Measurements from ENCODE around the gene ZBP1.

ZBP1 gene, protein sequence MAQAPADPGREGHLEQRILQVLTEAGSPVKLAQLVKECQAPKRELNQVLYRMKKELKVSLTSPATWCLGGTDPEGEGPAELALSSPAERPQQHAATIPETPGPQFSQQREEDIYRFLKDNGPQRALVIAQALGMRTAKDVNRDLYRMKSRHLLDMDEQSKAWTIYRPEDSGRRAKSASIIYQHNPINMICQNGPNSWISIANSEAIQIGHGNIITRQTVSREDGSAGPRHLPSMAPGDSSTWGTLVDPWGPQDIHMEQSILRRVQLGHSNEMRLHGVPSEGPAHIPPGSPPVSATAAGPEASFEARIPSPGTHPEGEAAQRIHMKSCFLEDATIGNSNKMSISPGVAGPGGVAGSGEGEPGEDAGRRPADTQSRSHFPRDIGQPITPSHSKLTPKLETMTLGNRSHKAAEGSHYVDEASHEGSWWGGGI

DNA sequence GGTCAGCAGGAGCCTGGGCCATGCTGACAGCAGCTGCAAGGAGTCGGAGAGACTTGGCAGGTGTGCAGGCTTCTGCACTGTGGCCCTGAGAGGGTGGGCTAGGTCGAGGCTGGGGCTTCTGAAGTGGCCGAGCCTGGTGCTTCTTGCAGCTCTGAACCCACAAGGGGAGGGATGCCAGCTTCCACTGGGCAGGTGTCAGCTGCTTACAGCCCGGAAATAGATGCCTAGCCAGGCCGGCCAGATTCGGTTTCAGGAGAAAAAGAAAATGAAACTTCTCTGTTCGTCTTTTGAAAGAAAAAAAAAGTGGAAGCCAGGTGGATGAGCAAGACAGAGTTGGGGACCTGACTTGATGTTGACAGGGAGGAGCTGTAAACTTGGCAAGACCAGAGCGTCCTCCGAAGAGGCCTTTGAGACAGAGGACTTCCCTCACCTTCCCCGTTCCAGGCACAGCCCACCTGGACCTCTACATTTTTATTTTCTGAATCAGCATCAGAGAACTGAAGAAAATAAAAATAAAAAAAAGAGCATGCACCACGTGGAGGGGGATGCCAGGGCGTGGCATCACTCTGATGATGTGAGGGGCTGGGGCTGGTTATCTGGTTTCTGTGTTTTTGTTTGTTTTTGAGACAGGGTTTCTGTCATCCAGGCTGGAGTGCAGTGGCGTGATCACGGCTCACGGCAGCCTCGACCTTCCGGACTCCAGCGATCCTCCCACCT, at the start of gene ZBP1:
Gene ZBP1 (minus strand): TSS at position 153 of the 717 bp plus-strand sequence. CDS start 131 bp downstream, at position 22.
- in situ Hi-C loops (cut with MboI; ENCODE audit: low sequenced_read_pairs): no loop called here
- Histone ChIP-seq H3K36me3 (replicated peaks) (no peaks in the 10 kb centered on the region), H3K9me3 (no peaks in the 10 kb centered on the region), H3K27me3 (ENCODE audit: low read depth) (peaks cover 35% of the 10 kb centered on the region), H3K4me3 (no peak within 1 kb of the TSS), H3K4me1 (no peaks in the 10 kb centered on the region)
- DNase-seq (ENCODE audit: low spot score in 2 of 2): no peak

DNA sequence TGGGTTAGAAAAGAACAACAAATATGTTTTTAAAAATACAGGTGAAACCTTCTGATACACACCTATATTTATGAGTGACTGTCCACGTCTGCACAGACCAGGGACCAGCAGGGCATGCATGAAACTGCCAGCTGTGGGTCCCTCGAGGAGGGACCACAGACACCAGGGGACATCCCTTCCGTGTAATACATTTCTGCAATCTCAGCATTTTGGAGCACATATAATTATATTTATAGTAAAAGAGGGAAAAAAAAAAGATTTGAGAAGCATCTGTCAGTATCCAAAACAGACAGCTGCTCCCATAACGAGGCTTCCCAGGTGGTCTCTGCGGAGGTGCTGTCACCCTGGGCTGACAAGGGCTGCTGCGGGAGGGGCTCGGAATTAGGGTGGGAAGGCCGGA, 49.4 kb upstream of the ZBP1 start:
- no peaks in the 10 kb centered on the region for H3K9me3 ChIP-seq
- DNase-seq (ENCODE audit: low spot score in 2 of 2): no peak
- H3K4me3 ChIP-seq: no peak overlapping the region
- in situ Hi-C loops (cut with MboI; ENCODE audit: low sequenced_read_pairs): no loop called here
- no peaks in the 10 kb centered on the region for H3K36me3 ChIP-seq (replicated peaks)
- no peaks in the 10 kb centered on the region for H3K4me1 ChIP-seq
- H3K27me3 ChIP-seq (ENCODE audit: low read depth): no peaks in the 10 kb centered on the region

DNA sequence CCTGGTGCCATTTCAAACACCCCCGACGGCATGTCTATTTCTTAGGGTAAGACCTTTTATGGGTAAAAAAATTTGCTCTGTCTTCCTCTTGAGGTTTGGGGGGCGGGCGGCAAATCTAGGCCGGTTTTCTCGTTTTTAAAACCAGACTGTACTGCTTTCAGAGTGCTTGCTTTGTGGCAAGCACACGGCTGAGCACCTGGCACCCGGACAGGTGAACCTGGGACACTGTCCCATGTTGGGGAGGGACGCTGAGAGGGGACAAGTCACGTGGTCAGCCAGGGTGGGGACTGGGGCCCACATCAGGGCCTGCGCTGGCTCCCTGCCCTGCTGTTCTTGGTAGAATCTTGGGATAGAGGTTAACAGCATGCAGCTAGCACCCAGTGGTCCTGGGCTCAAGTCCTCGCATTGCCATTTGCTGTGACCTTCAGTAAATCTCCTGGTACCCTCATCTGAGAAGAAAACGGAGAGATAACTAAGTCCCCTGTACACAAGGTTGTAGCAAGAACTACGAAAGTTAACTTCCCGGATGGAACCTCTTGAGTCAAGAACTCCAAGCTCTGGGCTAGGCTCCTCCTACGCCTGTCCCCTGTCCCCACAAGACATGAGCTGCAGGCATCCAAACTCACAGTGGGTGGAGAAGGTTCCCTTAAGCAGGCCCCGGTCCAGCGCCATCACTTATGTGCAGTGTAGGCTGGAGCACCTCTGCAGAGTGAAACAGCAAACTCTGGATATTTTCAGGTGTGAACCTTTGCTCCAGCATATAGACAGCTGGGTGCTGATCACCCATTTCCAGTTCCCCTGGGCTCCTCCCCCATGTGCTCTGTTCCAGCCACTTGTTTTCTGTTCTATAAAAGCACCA, 47.9 kb upstream of the ZBP1 start:
- H3K4me3 ChIP-seq: no peak overlapping the region
- H3K27me3 ChIP-seq (ENCODE audit: low read depth): no peaks in the 10 kb centered on the region
- no peaks in the 10 kb centered on the region for H3K9me3 ChIP-seq
- H3K36me3 ChIP-seq (replicated peaks): no peaks in the 10 kb centered on the region
- no peak for DNase-seq (ENCODE audit: low spot score in 2 of 2)
- H3K4me1 ChIP-seq: no peaks in the 10 kb centered on the region
- in situ Hi-C loops (cut with MboI; ENCODE audit: low sequenced_read_pairs): no loop called here

- Histone ChIP-seq H3K4me1 (no peaks in the 10 kb centered on the region), H3K27me3 (ENCODE audit: low read depth) (no peaks in the 10 kb centered on the region), H3K9me3 (no peaks in the 10 kb centered on the region), H3K4me3 (no peak overlapping the region), H3K36me3 (replicated peaks) (no peaks in the 10 kb centered on the region)
- in situ Hi-C loops (cut with MboI; ENCODE audit: low sequenced_read_pairs): no loop called here
- no peak for DNase-seq (ENCODE audit: low spot score in 2 of 2)
These were observed 47.2 kb upstream of the ZBP1 start for GRCh38 chr20:57667388-57667787.

- no peak for DNase-seq (ENCODE audit: low spot score in 2 of 2)
- H3K36me3 ChIP-seq (replicated peaks): no peaks in the 10 kb centered on the region
- H3K4me1 ChIP-seq: no peaks in the 10 kb centered on the region
- H3K4me3 ChIP-seq: no peak overlapping the region
- H3K9me3 ChIP-seq: no peaks in the 10 kb centered on the region
- H3K27me3 ChIP-seq (ENCODE audit: low read depth): no peaks in the 10 kb centered on the region
- in situ Hi-C loops (cut with MboI; ENCODE audit: low sequenced_read_pairs): no loop called here
These were observed 46.6 kb upstream of the ZBP1 start for GRCh38 chr20:57666834-57667157.

- Histone ChIP-seq H3K27me3 (ENCODE audit: low read depth) (no peaks in the 10 kb centered on the region), H3K36me3 (replicated peaks) (no peaks in the 10 kb centered on the region), H3K4me3 (no peak overlapping the region), H3K4me1 (no peaks in the 10 kb centered on the region), H3K9me3 (no peaks in the 10 kb centered on the region)
- DNase-seq (ENCODE audit: low spot score in 2 of 2): no peak
- in situ Hi-C loops (cut with MboI; ENCODE audit: low sequenced_read_pairs): no loop called here
These were observed 46.0 kb upstream of the ZBP1 start for GRCh38 chr20:57666106-57666833.

- in situ Hi-C loops (cut with MboI; ENCODE audit: low sequenced_read_pairs): no loop called here
These were observed 45.4 kb upstream of the ZBP1 start for GRCh38 chr20:57665589-57665971.

GRCh38 chr20:57664924-57665588, 44.8 kb upstream of the ZBP1 start:
- no peaks in the 10 kb centered on the region for H3K4me1 ChIP-seq
- H3K4me3 ChIP-seq: no peak overlapping the region
- no peaks in the 10 kb centered on the region for H3K36me3 ChIP-seq (replicated peaks)
- in situ Hi-C loops (cut with MboI; ENCODE audit: low sequenced_read_pairs): no loop called here
- no peaks in the 10 kb centered on the region for H3K9me3 ChIP-seq
- no peak for DNase-seq (ENCODE audit: low spot score in 2 of 2)
- H3K27me3 ChIP-seq (ENCODE audit: low read depth): no peaks in the 10 kb centered on the region

More at GRCh38 chr20:57665589-57665971, 45.4 kb upstream of the ZBP1 start:
- H3K4me1 ChIP-seq: no peaks in the 10 kb centered on the region
- DNase-seq (ENCODE audit: low spot score in 2 of 2): no peak
- no peaks in the 10 kb centered on the region for H3K36me3 ChIP-seq (replicated peaks)
- H3K9me3 ChIP-seq: no peaks in the 10 kb centered on the region
- no peaks in the 10 kb centered on the region for H3K27me3 ChIP-seq (ENCODE audit: low read depth)
- no peak overlapping the region for H3K4me3 ChIP-seq

- Histone ChIP-seq H3K4me1 (no peaks in the 10 kb centered on the region), H3K4me3 (no peak overlapping the region), H3K27me3 (ENCODE audit: low read depth) (no peaks in the 10 kb centered on the region), H3K36me3 (replicated peaks) (no peaks in the 10 kb centered on the region), H3K9me3 (no peaks in the 10 kb centered on the region)
- no peak for DNase-seq (ENCODE audit: low spot score in 2 of 2)
- in situ Hi-C loops (cut with MboI; ENCODE audit: low sequenced_read_pairs): no loop called here
These were observed 44.2 kb upstream of the ZBP1 start for GRCh38 chr20:57664476-57664875.

- DNase-seq (ENCODE audit: low spot score in 2 of 2): no peak
- in situ Hi-C loops (cut with MboI; ENCODE audit: low sequenced_read_pairs): no loop called here
These were observed 43.6 kb upstream of the ZBP1 start for GRCh38 chr20:57663681-57664451.

DNA sequence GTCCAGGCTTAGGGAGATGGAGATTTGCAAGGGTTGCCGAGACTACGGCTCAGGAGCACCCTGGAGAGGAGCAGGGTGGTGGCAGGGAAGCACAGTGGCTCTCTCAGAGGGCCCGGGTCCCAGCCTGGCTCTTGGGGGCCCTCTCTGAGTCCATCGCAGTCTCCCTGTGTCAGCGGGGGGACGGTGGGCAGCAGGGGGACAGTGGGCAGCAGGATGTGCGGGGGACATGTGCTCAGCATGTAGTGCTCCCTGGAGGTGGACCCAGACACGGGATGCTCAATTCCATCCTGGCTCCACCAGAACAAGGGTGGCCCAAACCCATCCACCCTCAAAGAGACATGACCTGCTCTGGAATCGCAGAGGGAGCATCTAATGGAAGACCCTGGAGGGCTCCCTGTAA, 43.0 kb upstream of the ZBP1 start:
- Histone ChIP-seq H3K27me3 (ENCODE audit: low read depth) (no peaks in the 10 kb centered on the region), H3K36me3 (replicated peaks) (no peaks in the 10 kb centered on the region), H3K4me1 (no peaks in the 10 kb centered on the region), H3K4me3 (no peak overlapping the region), H3K9me3 (no peaks in the 10 kb centered on the region)
- in situ Hi-C loops (cut with MboI; ENCODE audit: low sequenced_read_pairs): no loop called here
- DNase-seq (ENCODE audit: low spot score in 2 of 2): no peak

More at GRCh38 chr20:57663681-57664451, 43.6 kb upstream of the ZBP1 start:
- no peaks in the 10 kb centered on the region for H3K36me3 ChIP-seq (replicated peaks)
- H3K4me3 ChIP-seq: no peak overlapping the region
- H3K9me3 ChIP-seq: no peaks in the 10 kb centered on the region
- no peaks in the 10 kb centered on the region for H3K4me1 ChIP-seq
- no peaks in the 10 kb centered on the region for H3K27me3 ChIP-seq (ENCODE audit: low read depth)

- no peaks in the 10 kb centered on the region for H3K9me3 ChIP-seq
- no peak overlapping the region for H3K4me3 ChIP-seq
- no peaks in the 10 kb centered on the region for H3K27me3 ChIP-seq (ENCODE audit: low read depth)
- no peaks in the 10 kb centered on the region for H3K36me3 ChIP-seq (replicated peaks)
- no peak for DNase-seq (ENCODE audit: low spot score in 2 of 2)
- no peaks in the 10 kb centered on the region for H3K4me1 ChIP-seq
- in situ Hi-C loops (cut with MboI; ENCODE audit: low sequenced_read_pairs): no loop called here
These were observed 42.4 kb upstream of the ZBP1 start for GRCh38 chr20:57662456-57663240.
